ENCODE measurements around the gene EIF5.

DNA sequence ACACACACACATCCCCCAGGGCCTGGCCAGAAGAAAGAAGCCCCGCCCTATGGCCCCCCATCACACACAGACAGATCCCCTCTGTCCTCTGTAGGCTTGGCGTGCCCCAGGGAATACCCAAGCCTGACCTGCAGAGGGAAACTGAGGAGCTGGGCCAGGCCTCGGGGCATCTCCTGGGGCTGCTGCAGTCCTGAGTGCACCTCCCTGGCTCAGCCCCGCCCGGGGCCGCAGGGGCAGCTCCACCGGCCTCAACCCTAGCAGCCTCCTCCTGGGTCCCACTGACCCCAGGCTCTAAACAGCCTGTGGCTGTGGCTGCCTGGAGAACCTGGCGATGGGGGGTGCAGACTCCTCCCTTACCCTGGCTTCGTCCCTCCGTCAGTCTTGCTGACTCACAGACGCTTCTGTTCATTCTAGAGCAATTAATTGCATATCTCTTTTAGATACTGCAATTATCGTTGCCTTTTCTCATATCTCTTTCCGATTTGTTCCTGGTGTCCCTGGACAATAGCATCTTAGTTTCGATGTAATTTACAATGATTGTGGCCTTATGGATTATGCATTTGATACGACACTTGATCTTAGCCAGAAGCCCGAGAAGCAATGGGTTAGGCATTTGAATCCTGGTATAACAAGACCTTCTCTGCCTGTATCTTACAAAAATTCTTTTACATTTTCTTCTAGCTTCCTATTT, 45.8 kb upstream of the EIF5 start:
- TF ChIP-seq, protein P1, sequence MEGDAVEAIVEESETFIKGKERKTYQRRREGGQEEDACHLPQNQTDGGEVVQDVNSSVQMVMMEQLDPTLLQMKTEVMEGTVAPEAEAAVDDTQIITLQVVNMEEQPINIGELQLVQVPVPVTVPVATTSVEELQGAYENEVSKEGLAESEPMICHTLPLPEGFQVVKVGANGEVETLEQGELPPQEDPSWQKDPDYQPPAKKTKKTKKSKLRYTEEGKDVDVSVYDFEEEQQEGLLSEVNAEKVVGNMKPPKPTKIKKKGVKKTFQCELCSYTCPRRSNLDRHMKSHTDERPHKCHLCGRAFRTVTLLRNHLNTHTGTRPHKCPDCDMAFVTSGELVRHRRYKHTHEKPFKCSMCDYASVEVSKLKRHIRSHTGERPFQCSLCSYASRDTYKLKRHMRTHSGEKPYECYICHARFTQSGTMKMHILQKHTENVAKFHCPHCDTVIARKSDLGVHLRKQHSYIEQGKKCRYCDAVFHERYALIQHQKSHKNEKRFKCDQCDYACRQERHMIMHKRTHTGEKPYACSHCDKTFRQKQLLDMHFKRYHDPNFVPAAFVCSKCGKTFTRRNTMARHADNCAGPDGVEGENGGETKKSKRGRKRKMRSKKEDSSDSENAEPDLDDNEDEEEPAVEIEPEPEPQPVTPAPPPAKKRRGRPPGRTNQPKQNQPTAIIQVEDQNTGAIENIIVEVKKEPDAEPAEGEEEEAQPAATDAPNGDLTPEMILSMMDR (optimal IDR thresholded peaks at IDR 0.05 in 1 of 3, IDR thresholded peaks at IDR 0.05 in 1 of 3, conservative IDR thresholded peaks at IDR 0.05 in 1 of 3; ENCODE audit: extremely low read depth in 1 of 3, insufficient read depth in 2 of 3, low read length in 3 of 3), result no peak
- TF ChIP-seq EZH2 (IDR thresholded peaks at IDR 0.05; ENCODE audit: low read length), result no peak

Data from keratinocyte (primary cell).